Neural cell (in vitro differentiated cells): ENCODE measurements around the gene GBP4. TPM values are rescaled to one million over a fixed set of nuclear protein-coding genes. Genes with fewer than 3 reads are reported as not detected.
"Not testable (repeated sequence)": the region's sequence is repeated elsewhere in the genome, so short reads cannot be mapped to it uniquely, and the experiment has no call there.

ENCODE experiments used
- H2AFZ ChIP-seq: fragments of 200-600, 300-800 bp; sonication (generic), shearing (Covaris generic); 2 replicates; pipeline ENCODE4 v1.6.0; 2014; ENCODE audit warnings: low read depth, mild to moderate bottlenecking, antibody characterized with exemption, low read length, moderate library complexity
- H3F3A ChIP-seq: fragments of 200-600 bp; shearing (Covaris generic); 2 replicates; pipeline ENCODE4 v1.6.1; 2016; ENCODE audit warnings: mild to moderate bottlenecking, moderate library complexity, mixed read lengths, antibody characterized with exemption, low read length; ENCODE audit not compliant: insufficient read depth, poor library complexity, severe bottlenecking
- H3K27ac ChIP-seq: fragments of 200-600, 300-800 bp; sonication (generic), shearing (Covaris generic); 2 replicates; pipeline ENCODE4 v1.5.1; 2014; ENCODE audit warnings: mild to moderate bottlenecking, low read length, moderate library complexity
- H3K27me3 ChIP-seq: fragments of 300-800, 200-600 bp; sonication (generic), shearing (Covaris generic); 2 replicates; pipeline ENCODE4 v1.6.0; 2014; ENCODE audit warnings: mild to moderate bottlenecking, low read depth, low read length, moderate library complexity; ENCODE audit not compliant: insufficient read depth
- H3K36me3 ChIP-seq: fragments of 300-800, 200-600 bp; sonication (generic), shearing (Covaris generic); 2 replicates; pipeline ENCODE4 v1.5.1; 2014; ENCODE audit warnings: mild to moderate bottlenecking, antibody characterized with exemption, low read length, moderate library complexity; ENCODE audit not compliant: insufficient read depth
- H3K4me2 ChIP-seq: fragments of 300-800, 200-600 bp; sonication (generic), shearing (Covaris generic); 2 replicates; pipeline ENCODE4 v1.6.0; 2014; ENCODE audit warnings: mild to moderate bottlenecking, low read length
- H3K4me3 ChIP-seq: fragments of 300-800, 200-600 bp; sonication (generic), shearing (Covaris generic); 2 replicates; pipeline ENCODE4 v1.5.1; 2014; ENCODE audit warnings: mild to moderate bottlenecking, low read length, moderate library complexity
- H3K79me2 ChIP-seq: fragments of 200-600 bp; shearing (Covaris generic); replicated peaks from 2 replicates; pipeline ENCODE4 v1.6.0; 2014; ENCODE audit warnings: mild to moderate bottlenecking, low read length, moderate library complexity; ENCODE audit not compliant: insufficient read depth
- H3K9ac ChIP-seq: fragments of 300-800, 200-600 bp; sonication (generic), shearing (Covaris generic); 2 replicates; pipeline ENCODE4 v1.6.1; 2016; ENCODE audit warnings: mild to moderate bottlenecking, low read length, mixed read lengths
- H3K9me2 ChIP-seq: fragments of 200-600 bp; shearing (Covaris generic); 2 replicates; pipeline ENCODE4 v1.6.1; 2016; ENCODE audit warnings: mild to moderate bottlenecking, low read length, mixed read lengths; ENCODE audit not compliant: insufficient read depth
- H3K9me3 ChIP-seq: fragments of 200-600, 300-800 bp; sonication (generic), shearing (Covaris generic); 2 replicates; pipeline ENCODE4 v1.6.1; 2016; ENCODE audit warnings: mild to moderate bottlenecking, mixed run types, low read length, moderate library complexity, mixed read lengths
- H4K20me1 ChIP-seq: fragments of 200-600 bp; shearing (Covaris generic); 2 replicates; pipeline ENCODE4 v1.6.1; 2016; ENCODE audit warnings: mild to moderate bottlenecking, mixed run types; ENCODE audit not compliant: insufficient read depth
- EZH2 ChIP-seq: fragments of 200-600, 300-800 bp; shearing (Covaris generic), sonication (generic); IDR thresholded peaks from 2 replicates; pipeline ENCODE4 v1.6.1; 2014; ENCODE audit warnings: antibody characterized with exemption, low read length, borderline replicate concordance, mild to moderate bottlenecking; ENCODE audit not compliant: insufficient read depth, poor library complexity, severe bottlenecking
- MXI1 ChIP-seq: fragments of 450-650 bp; conservative IDR thresholded peaks from 2 replicates; pipeline ENCODE4 v1.6.1; 2014; ENCODE audit warnings: antibody characterized with exemption, mild to moderate bottlenecking; ENCODE audit not compliant: poor library complexity, severe bottlenecking
- POLR2AphosphoS5 ChIP-seq: IDR thresholded peaks from 2 replicates; pipeline ENCODE4 v1.6.1; 2012
- SMC3 ChIP-seq: fragments of 450-650 bp; conservative IDR thresholded peaks from 2 replicates; pipeline ENCODE4 v1.6.1; 2014; ENCODE audit warnings: antibody characterized with exemption, mild to moderate bottlenecking, moderate library complexity; ENCODE audit not compliant: poor library complexity
- TAF1 ChIP-seq: IDR thresholded peaks from 2 replicates; pipeline ENCODE4 v1.6.1; 2012; ENCODE audit warnings: low read depth
- polyA plus RNA-seq: library from polyadenylated mRNA; depleted of rRNA; stranded (reverse); fragments of >200 nt; gene quantifications from 2 replicates; pipeline ENCODE4 v1.2.3, GENCODE V29; 2014
- TF ChIP-seq, protein P1 (sequence below): fragments of 450-650 bp; IDR thresholded peaks from 2 replicates; pipeline ENCODE4 v1.5.1; 2014; ENCODE audit warnings: antibody characterized with exemption, mild to moderate bottlenecking, moderate library complexity; ENCODE audit not compliant: poor library complexity, severe bottlenecking

Gene GBP4
- polyA plus RNA-seq, 1 donor from 2014 or later: not detected

DNA sequence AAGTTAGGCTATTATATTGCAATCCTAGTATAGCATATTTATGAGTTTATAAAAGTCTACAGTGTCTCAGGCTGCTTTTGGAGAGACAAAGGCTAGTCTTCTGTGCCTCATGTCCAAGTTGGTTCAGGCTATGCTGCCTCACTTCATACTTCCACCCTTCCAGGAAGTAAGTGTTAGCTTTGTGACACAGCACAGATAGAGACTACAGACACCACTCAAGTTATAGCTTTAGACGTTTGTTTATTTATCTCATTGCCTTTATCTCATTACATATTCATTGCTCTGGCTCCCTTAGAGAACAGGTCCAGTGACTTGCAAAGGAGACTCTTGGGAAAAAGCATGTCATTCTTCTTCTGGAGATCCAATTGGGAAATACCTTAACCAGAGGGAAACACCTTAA, 22.6 kb upstream of the GBP4 start:
- H3K9me3 ChIP-seq: no peaks in the 10 kb centered on the region
- H3K9ac ChIP-seq: no peak overlapping the region
- H3K36me3 ChIP-seq: no peaks in the 10 kb centered on the region
- H3K4me3 ChIP-seq: no peak overlapping the region
- no peak overlapping the region for H3K4me2 ChIP-seq
- TF ChIP-seq, protein P1, sequence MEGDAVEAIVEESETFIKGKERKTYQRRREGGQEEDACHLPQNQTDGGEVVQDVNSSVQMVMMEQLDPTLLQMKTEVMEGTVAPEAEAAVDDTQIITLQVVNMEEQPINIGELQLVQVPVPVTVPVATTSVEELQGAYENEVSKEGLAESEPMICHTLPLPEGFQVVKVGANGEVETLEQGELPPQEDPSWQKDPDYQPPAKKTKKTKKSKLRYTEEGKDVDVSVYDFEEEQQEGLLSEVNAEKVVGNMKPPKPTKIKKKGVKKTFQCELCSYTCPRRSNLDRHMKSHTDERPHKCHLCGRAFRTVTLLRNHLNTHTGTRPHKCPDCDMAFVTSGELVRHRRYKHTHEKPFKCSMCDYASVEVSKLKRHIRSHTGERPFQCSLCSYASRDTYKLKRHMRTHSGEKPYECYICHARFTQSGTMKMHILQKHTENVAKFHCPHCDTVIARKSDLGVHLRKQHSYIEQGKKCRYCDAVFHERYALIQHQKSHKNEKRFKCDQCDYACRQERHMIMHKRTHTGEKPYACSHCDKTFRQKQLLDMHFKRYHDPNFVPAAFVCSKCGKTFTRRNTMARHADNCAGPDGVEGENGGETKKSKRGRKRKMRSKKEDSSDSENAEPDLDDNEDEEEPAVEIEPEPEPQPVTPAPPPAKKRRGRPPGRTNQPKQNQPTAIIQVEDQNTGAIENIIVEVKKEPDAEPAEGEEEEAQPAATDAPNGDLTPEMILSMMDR: no peak
- TF ChIP-seq SMC3: no peak
- TF ChIP-seq POLR2AphosphoS5: no peak
- TF ChIP-seq TAF1: no peak
- no peak for TF ChIP-seq MXI1
- no peak for TF ChIP-seq EZH2
- no peak overlapping the region for H2AFZ ChIP-seq
- H3F3A ChIP-seq: no peaks in the 10 kb centered on the region
- H3K79me2 ChIP-seq: no peaks in the 10 kb centered on the region
- H3K27ac ChIP-seq: no peak overlapping the region
- no peaks in the 10 kb centered on the region for H3K9me2 ChIP-seq
- H4K20me1 ChIP-seq: no peaks in the 10 kb centered on the region
- H3K27me3 ChIP-seq: no peaks in the 10 kb centered on the region

DNA sequence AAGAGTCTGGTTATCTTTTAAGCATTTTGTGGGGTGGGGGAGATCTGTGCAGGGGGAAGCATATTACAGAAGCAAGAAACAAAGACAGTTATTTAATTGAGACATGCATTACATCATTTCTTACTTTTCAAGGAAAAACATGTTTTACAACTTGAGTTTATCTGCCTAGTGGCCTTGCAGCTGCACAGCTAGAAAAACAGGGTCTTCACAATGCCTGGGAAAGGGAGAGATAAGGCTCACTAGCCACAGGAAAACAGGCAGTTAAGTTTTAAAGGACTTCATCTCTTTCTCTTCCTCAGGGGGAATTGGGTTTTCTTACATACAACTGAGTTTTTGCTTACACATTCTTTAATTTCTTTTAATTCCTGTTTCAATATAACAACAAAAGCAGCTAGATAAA, 21.1 kb upstream of the GBP4 start:
- not testable (repeated sequence) for H2AFZ ChIP-seq, H3K4me2 ChIP-seq, H3K9me3 ChIP-seq, H3K9ac ChIP-seq, H3K27me3 ChIP-seq, H4K20me1 ChIP-seq, H3K9me2 ChIP-seq, H3K4me3 ChIP-seq, H3K79me2 ChIP-seq, H3K36me3 ChIP-seq, H3K27ac ChIP-seq, H3F3A ChIP-seq

DNA sequence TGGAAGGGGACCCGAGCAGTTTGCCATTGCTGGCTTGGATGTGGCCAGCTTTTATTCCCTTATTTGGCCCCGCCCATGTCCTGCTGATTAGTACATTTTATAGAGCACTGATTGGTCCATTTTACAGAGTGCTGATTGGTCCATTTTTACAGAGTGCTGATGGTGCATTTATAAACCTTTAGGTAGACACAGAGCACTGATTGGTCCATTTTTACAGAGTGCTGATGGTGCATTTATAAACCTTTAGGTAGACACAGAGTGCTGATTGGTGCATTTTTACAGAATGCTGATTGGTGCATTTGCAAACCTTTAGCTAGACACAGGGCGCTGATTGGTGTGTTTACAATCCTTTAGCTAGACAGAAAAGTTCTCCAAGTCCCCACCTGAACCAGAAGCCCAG, 20.2 kb upstream of the GBP4 start:
- not testable (repeated sequence) for H3K4me2 ChIP-seq, H3K9ac ChIP-seq, H4K20me1 ChIP-seq, H3K36me3 ChIP-seq, H2AFZ ChIP-seq, H3K4me3 ChIP-seq, H3F3A ChIP-seq, H3K27me3 ChIP-seq, H3K79me2 ChIP-seq, H3K27ac ChIP-seq, H3K9me3 ChIP-seq, H3K9me2 ChIP-seq

DNA sequence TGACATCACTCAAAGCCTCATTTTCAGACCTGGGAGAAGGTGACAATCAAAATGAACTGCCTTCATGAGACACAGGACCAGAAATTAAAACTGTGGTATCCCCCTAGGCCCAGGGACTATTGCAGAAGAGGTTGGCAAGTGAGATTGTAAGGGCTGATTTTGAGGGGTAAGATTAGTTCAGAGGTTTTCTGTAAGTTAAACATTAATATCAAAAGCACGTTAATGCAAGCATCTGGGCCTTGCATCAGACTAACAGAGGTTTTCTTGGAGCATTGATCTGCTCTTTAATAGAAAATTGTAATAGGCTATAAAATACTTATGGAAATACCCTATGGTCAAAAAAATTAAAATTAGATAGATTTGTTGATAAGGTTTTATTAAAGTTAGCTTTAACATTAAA, 14.6 kb upstream of the GBP4 start:
- no peak overlapping the region for H2AFZ ChIP-seq
- H3K9me2 ChIP-seq: no peaks in the 10 kb centered on the region
- H3F3A ChIP-seq: no peaks in the 10 kb centered on the region
- H3K4me3 ChIP-seq: no peak overlapping the region
- no peak overlapping the region for H3K27ac ChIP-seq
- H3K9ac ChIP-seq: no peak overlapping the region
- no peaks in the 10 kb centered on the region for H3K27me3 ChIP-seq
- TF ChIP-seq MXI1 (no peak), TAF1 (no peak)
- no peaks in the 10 kb centered on the region for H4K20me1 ChIP-seq
- H3K4me2 ChIP-seq: no peak overlapping the region
- no peaks in the 10 kb centered on the region for H3K79me2 ChIP-seq
- H3K9me3 ChIP-seq: no peaks in the 10 kb centered on the region
- no peaks in the 10 kb centered on the region for H3K36me3 ChIP-seq
